ENCODE results near the gene MAP2K5.

The MAP2K5 gene

GRCh38 chr15:67838789-67839332, 296.4 kb downstream of the MAP2K5 start:
- Histone ChIP-seq H3K4me3 (ENCODE audit: low read depth, low read length, poor library complexity, severe bottlenecking) (peak overlapping the region; percentile 76), H3K27me3 (ENCODE audit: insufficient read depth, low read length) (no peaks in the 10 kb centered on the region), H2AFZ (ENCODE audit: low read length) (peak overlapping the region; percentile 43; the same call in 1 of the 2 replicates), H3K4me2 (ENCODE audit: low read length) (peak overlapping the region; percentile 91), H3K9me2 (ENCODE audit: low read depth, low read length) (no peaks in the 10 kb centered on the region), H3K27ac (ENCODE audit: low read depth, low read length, poor library complexity, severe bottlenecking) (peak overlapping the region; percentile 87), H3K79me2 (ENCODE audit: insufficient read depth, low read length) (no peaks in the 10 kb centered on the region), H3K36me3 (ENCODE audit: insufficient read depth, low read length) (no peaks in the 10 kb centered on the region), H3K4me1 (ENCODE audit: insufficient read depth, low read length, severe bottlenecking) (peaks cover 88% of the 10 kb centered on the region), H3K9ac (ENCODE audit: low read length) (peak overlapping the region; percentile 90), H4K20me1 (ENCODE audit: insufficient read depth, low read length) (no peaks in the 10 kb centered on the region), H3K9me3 (ENCODE audit: low read length) (no peaks in the 10 kb centered on the region), H3F3A (ENCODE audit: insufficient read depth, low read length) (no peaks in the 10 kb centered on the region)
- TF ChIP-seq EZH2 (IDR thresholded peaks at IDR 0.05; ENCODE audit: borderline replicate concordance, low read length) = no peak
- TF ChIP-seq CTCF (IDR thresholded peaks at IDR 0.05; ENCODE audit: low read length) = no peak

GRCh38 chr15:67839499-67839928, 297.0 kb downstream of the MAP2K5 start:
- peak overlapping the region; percentile 91 for H3K4me2 ChIP-seq (ENCODE audit: low read length)
- H4K20me1 ChIP-seq (ENCODE audit: insufficient read depth, low read length) = no peaks in the 10 kb centered on the region
- peaks cover 86% of the 10 kb centered on the region for H3K4me1 ChIP-seq (ENCODE audit: insufficient read depth, low read length, severe bottlenecking)
- H3K79me2 ChIP-seq (ENCODE audit: insufficient read depth, low read length) = no peaks in the 10 kb centered on the region
- no peaks in the 10 kb centered on the region for H3K9me3 ChIP-seq (ENCODE audit: low read length)
- H3F3A ChIP-seq (ENCODE audit: insufficient read depth, low read length) = no peaks in the 10 kb centered on the region
- H3K36me3 ChIP-seq (ENCODE audit: insufficient read depth, low read length) = no peaks in the 10 kb centered on the region
- H3K27me3 ChIP-seq (ENCODE audit: insufficient read depth, low read length) = no peaks in the 10 kb centered on the region
- TF ChIP-seq CTCF (IDR thresholded peaks at IDR 0.05; ENCODE audit: low read length) = no peak
- no peak for TF ChIP-seq EZH2 (IDR thresholded peaks at IDR 0.05; ENCODE audit: borderline replicate concordance, low read length)
- peak overlapping the region; percentile 76 for H3K4me3 ChIP-seq (ENCODE audit: low read depth, low read length, poor library complexity, severe bottlenecking)
- H2AFZ ChIP-seq (ENCODE audit: low read length) = peak overlapping the region; percentile 91; the same call in 1 of the 2 replicates
- peak overlapping the region; percentile 87 for H3K27ac ChIP-seq (ENCODE audit: low read depth, low read length, poor library complexity, severe bottlenecking)
- H3K9ac ChIP-seq (ENCODE audit: low read length) = peak overlapping the region; percentile 90
- H3K9me2 ChIP-seq (ENCODE audit: low read depth, low read length) = no peaks in the 10 kb centered on the region

- Histone ChIP-seq H3K4me2 (ENCODE audit: low read length) (peak within 1 kb of the TSS; percentile 91), H2AFZ (ENCODE audit: low read length) (peak within 1 kb of the TSS; percentile 91; the same call in 1 of the 2 replicates), H3K9me2 (ENCODE audit: low read depth, low read length) (no peaks in the 10 kb centered on the region), H3K9me3 (ENCODE audit: low read length) (no peaks in the 10 kb centered on the region), H3K27ac (ENCODE audit: low read depth, low read length, poor library complexity, severe bottlenecking) (peak within 1 kb of the TSS; percentile 87), H3K9ac (ENCODE audit: low read length) (peak within 1 kb of the TSS; percentile 90), H3K4me1 (ENCODE audit: insufficient read depth, low read length, severe bottlenecking) (peaks cover 81% of the 10 kb centered on the region), H3F3A (ENCODE audit: insufficient read depth, low read length) (no peaks in the 10 kb centered on the region), H3K27me3 (ENCODE audit: insufficient read depth, low read length) (no peaks in the 10 kb centered on the region), H3K36me3 (ENCODE audit: insufficient read depth, low read length) (no peaks in the 10 kb centered on the region), H3K4me3 (ENCODE audit: low read depth, low read length, poor library complexity, severe bottlenecking) (peak within 1 kb of the TSS; percentile 76), H3K79me2 (ENCODE audit: insufficient read depth, low read length) (no peaks in the 10 kb centered on the region), H4K20me1 (ENCODE audit: insufficient read depth, low read length) (no peaks in the 10 kb centered on the region)
- TF ChIP-seq EZH2 (IDR thresholded peaks at IDR 0.05; ENCODE audit: borderline replicate concordance, low read length) (no peak), CTCF (IDR thresholded peaks at IDR 0.05; ENCODE audit: low read length) (no peak)
Measured at GRCh38 chr15:67839929-67840748, 297.6 kb downstream of the MAP2K5 start, which contains the start of gene RNU6-1. Gene RNU6-1, minus strand, starts transcription at chr15:67840045.

Measured in OCI-LY1 (cell line).